Activated CD4-positive, alpha-beta T cell treated with anti-CD3 and anti-CD28 coated beads, Interleukin-2, amount 10 ng/mL, durations not matched to agents 24 days and 14 days (primary cell): ENCODE data around the gene KLRF1. TPM values are rescaled to one million over a fixed set of nuclear protein-coding genes. Genes with fewer than 3 reads are reported as not detected.

Source experiments
- DNase-seq: peaks from one replicate; pipeline ENCODE4 v3.0.0; 2022
- H3K27ac Mint-ChIP-seq: one replicate; pipeline ENCODE4 v1.8.0; 2022; ENCODE audit warnings: mild to moderate bottlenecking, mixed read lengths
- H3K27me3 Mint-ChIP-seq: one replicate; pipeline ENCODE4 v1.8.0; 2022; ENCODE audit warnings: mixed read lengths
- H3K36me3 Mint-ChIP-seq: one replicate; pipeline ENCODE4 v1.8.0; 2022; ENCODE audit warnings: low read depth, mild to moderate bottlenecking, mixed read lengths
- H3K4me1 Mint-ChIP-seq: one replicate; pipeline ENCODE4 v1.8.0; 2021; ENCODE audit warnings: mixed read lengths
- H3K4me3 Mint-ChIP-seq: one replicate; pipeline ENCODE4 v1.8.0; 2022; ENCODE audit warnings: mild to moderate bottlenecking, moderate library complexity, mixed read lengths
- H3K9me3 Mint-ChIP-seq: one replicate; pipeline ENCODE4 v1.8.0; 2021; ENCODE audit warnings: mixed read lengths
- intact Hi-C: fragments of 100-400 bp; cut with micrococcal nuclease; formaldehyde crosslinking; loops from one replicate; pipeline ENCODE4 v1.15.1; 2023
- total RNA-seq: library from RNA; stranded (reverse); gene quantifications from 2 replicates; pipeline ENCODE4 v1.2.3, GENCODE V29; 2022

The KLRF1 gene, protein sequence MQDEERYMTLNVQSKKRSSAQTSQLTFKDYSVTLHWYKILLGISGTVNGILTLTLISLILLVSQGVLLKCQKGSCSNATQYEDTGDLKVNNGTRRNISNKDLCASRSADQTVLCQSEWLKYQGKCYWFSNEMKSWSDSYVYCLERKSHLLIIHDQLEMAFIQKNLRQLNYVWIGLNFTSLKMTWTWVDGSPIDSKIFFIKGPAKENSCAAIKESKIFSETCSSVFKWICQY
- total RNA-seq: not detected in 2 replicates

DNA sequence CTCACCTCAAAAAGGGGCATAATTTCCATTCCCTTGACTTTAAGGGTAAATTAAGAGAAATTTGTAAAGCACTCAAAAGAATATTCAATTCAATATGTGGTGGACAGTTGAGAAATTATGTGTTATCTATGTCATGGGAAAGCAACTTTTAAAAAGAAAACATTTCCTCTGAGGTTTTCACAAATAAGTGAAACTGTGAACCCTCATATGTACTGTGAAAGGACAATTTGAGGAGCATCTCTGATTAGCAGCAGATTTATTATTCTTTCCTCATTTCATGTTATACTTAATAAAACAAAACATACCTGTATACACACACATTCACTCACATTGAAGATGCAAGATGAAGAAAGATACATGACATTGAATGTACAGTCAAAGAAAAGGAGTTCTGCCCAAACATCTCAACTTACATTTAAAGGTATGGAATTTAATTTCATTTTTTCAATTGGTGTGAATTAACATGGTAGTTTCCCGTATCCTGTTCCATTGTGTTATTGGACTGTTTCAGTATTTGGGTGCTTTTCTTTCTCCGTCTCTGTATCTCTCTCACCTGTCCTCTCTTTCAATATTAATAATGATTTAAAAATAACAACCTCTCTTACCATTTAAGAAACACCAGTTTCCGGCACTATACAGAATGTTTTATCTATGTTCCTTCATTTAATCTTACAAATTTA is at the start of gene KLRF1:
Gene KLRF1, plus strand, starts transcription at position 273 of the 680 bp plus-strand sequence. Its CDS starts 64 bp downstream, at position 337.
- Mint-ChIP-seq H3K4me3 (no peak within 1 kb of the TSS), H3K9me3 (peaks cover 6% of the 10 kb centered on the region), H3K36me3 (no peaks in the 10 kb centered on the region), H3K27ac (no peak within 1 kb of the TSS), H3K4me1 (no peaks in the 10 kb centered on the region), H3K27me3 (peaks cover 48% of the 10 kb centered on the region)
- intact Hi-C loops: no loop called here
- no peak for DNase-seq

GRCh38 chr12:9779209-9779608 is 48.1 kb upstream of the KLRF1 start:
- H3K4me1 Mint-ChIP-seq: peaks cover 63% of the 10 kb centered on the region
- no peak overlapping the region for H3K27ac Mint-ChIP-seq
- H3K4me3 Mint-ChIP-seq: no peak overlapping the region
- intact Hi-C loops: no loop called here
- no peak for DNase-seq
- H3K36me3 Mint-ChIP-seq: peaks cover 16% of the 10 kb centered on the region
- H3K27me3 Mint-ChIP-seq: no peaks in the 10 kb centered on the region
- peaks cover 32% of the 10 kb centered on the region for H3K9me3 Mint-ChIP-seq

GRCh38 chr12:9781360-9781759 is 45.9 kb upstream of the KLRF1 start:
- H3K4me1 Mint-ChIP-seq: peaks cover 44% of the 10 kb centered on the region
- peaks cover 32% of the 10 kb centered on the region for H3K9me3 Mint-ChIP-seq
- peak overlapping the region; percentile 40 for H3K4me3 Mint-ChIP-seq
- no peak for DNase-seq
- intact Hi-C loops: no loop called here
- no peaks in the 10 kb centered on the region for H3K27me3 Mint-ChIP-seq
- peak overlapping the region; percentile 52 for H3K27ac Mint-ChIP-seq
- H3K36me3 Mint-ChIP-seq: peaks cover 16% of the 10 kb centered on the region

GRCh38 chr12:9782547-9783382 is 44.5 kb upstream of the KLRF1 start:
- Mint-ChIP-seq H3K9me3 (peaks cover 32% of the 10 kb centered on the region), H3K4me3 (no peak overlapping the region), H3K27me3 (no peaks in the 10 kb centered on the region), H3K36me3 (peaks cover 16% of the 10 kb centered on the region), H3K27ac (no peak overlapping the region), H3K4me1 (peaks cover 34% of the 10 kb centered on the region)
- intact Hi-C loops: no loop called here
- DNase-seq: no peak

DNA sequence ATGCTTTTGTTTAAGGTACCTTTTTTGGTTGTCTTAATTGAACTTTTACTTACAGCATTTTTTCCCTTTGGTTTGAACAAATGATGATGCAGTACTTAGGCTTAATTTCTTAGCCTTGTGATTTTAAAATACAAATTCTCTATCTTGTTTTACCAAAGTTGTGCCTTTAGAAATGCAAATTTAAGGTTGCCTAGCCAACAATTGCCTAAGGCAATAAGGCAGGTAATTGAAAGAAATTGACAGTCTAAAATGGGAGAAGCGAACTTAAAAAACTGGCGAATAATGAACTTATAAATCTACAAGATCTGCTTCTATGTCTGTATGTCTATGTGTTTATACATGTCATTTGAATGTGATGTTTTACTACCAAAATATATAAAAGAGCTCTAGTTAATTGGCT is 43.0 kb upstream of the KLRF1 start:
- no peak for DNase-seq
- Mint-ChIP-seq H3K27me3 (no peaks in the 10 kb centered on the region), H3K36me3 (peaks cover 14% of the 10 kb centered on the region), H3K27ac (no peak overlapping the region), H3K4me1 (peaks cover 23% of the 10 kb centered on the region), H3K4me3 (no peak overlapping the region), H3K9me3 (peaks cover 24% of the 10 kb centered on the region)
- intact Hi-C loops: no loop called here

- Mint-ChIP-seq H3K4me3 (no peak overlapping the region), H3K4me1 (peaks cover 20% of the 10 kb centered on the region), H3K27me3 (no peaks in the 10 kb centered on the region), H3K9me3 (peaks cover 24% of the 10 kb centered on the region), H3K36me3 (peaks cover 13% of the 10 kb centered on the region), H3K27ac (no peak overlapping the region)
- no peak for DNase-seq
- intact Hi-C loops: no loop called here
These were observed 42.5 kb upstream of the KLRF1 start for GRCh38 chr12:9784816-9785215.

GRCh38 chr12:9786726-9787717 is 40.3 kb upstream of the KLRF1 start:
- H3K4me3 Mint-ChIP-seq: no peak overlapping the region
- H3K9me3 Mint-ChIP-seq: peaks cover 17% of the 10 kb centered on the region
- H3K36me3 Mint-ChIP-seq: peaks cover 10% of the 10 kb centered on the region
- no peak for DNase-seq
- no peak overlapping the region for H3K27ac Mint-ChIP-seq
- H3K4me1 Mint-ChIP-seq: peaks cover 22% of the 10 kb centered on the region
- H3K27me3 Mint-ChIP-seq: no peaks in the 10 kb centered on the region
- intact Hi-C loops: no loop called here

GRCh38 chr12:9792185-9792900 is 34.9 kb upstream of the KLRF1 start:
- peak overlapping the region; percentile 72 for H3K4me3 Mint-ChIP-seq
- peaks cover 11% of the 10 kb centered on the region for H3K9me3 Mint-ChIP-seq
- peaks cover 7% of the 10 kb centered on the region for H3K36me3 Mint-ChIP-seq
- H3K27ac Mint-ChIP-seq: peak overlapping the region; percentile 89
- H3K27me3 Mint-ChIP-seq: no peaks in the 10 kb centered on the region
- H3K4me1 Mint-ChIP-seq: peaks cover 61% of the 10 kb centered on the region
- intact Hi-C loops: no loop called here
- DNase-seq: no peak

DNA sequence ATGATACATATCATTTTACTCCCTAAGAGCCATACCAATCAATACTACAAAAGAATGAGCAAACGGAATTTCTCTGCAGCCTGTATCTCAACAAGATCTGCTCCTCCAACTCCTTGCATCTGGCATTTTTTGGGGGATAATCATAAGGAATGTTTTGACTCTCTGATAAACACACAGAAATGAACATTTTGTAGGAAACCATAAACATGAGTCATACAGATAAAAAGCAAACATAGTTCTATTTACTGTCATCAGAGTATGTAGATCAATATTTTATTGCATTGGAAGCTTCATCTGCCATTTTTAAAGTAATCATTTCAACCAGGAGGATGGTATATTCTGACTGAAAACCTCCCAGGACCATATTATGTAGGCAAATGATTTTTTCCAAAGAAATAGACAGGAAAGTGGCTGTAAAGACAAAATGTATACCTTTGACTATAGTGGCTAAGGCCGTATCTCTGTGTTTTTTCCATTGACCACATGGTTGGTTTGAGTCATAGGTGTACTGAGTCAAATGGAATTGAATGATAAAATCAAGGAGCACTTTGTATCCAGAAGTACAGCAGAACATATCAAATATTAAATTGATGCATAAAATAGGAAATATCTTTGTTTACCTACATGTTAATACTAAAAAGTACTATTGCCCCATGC is 34.2 kb upstream of the KLRF1 start:
- Mint-ChIP-seq H3K4me1 (peaks cover 64% of the 10 kb centered on the region), H3K36me3 (peaks cover 7% of the 10 kb centered on the region), H3K4me3 (peak overlapping the region; percentile 72), H3K9me3 (peaks cover 11% of the 10 kb centered on the region), H3K27me3 (no peaks in the 10 kb centered on the region), H3K27ac (peak overlapping the region; percentile 89)
- peak; percentile 74 for DNase-seq
- intact Hi-C loops: loop anchor here (1.0 kb wide), 1 partner anchor 18 kb away; no protein-coding TSS in a partner anchor

GRCh38 chr12:9793779-9794395 is 33.4 kb upstream of the KLRF1 start:
- Mint-ChIP-seq H3K4me1 (peaks cover 67% of the 10 kb centered on the region), H3K27me3 (no peaks in the 10 kb centered on the region), H3K27ac (peak overlapping the region; percentile 89), H3K36me3 (peaks cover 7% of the 10 kb centered on the region), H3K9me3 (peaks cover 11% of the 10 kb centered on the region), H3K4me3 (peak overlapping the region; percentile 81)
- intact Hi-C loops: loop anchor here (1.0 to 2.0 kb wide), 6 partner anchors 19 to 143 kb away; partner anchors contain the start of genes CLEC2B and CLEC2D
- DNase-seq: no peak

DNA sequence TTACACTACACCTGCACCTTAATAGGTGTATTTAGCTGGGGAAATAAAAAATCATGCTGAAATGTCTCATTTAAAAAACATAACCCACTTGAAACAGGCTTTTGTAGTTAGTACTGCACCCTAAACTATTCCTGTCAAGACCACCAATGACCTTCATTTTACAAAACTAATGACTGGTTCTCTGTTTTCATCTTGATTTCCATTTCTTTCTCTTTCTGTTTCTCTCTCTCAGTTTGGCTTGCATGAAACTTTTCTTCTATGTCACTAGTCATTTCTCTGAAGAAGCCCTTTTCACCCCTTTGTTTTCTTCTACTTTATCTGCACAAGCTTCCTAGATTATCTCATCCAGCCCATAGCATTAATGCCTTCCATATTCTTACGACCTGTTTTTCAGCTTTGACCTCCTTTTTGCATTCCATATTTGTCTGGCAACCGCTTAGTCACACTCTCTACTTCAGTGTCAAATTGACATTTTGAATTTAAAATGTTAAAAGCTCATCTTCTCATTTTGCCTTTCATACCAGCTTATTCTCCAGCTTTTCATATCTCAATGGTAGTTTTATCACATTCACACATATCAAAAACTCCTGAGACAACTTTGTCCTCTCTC is 32.7 kb upstream of the KLRF1 start:
- Mint-ChIP-seq H3K9me3 (peaks cover 8% of the 10 kb centered on the region), H3K4me3 (peak overlapping the region; percentile 81), H3K27ac (peak overlapping the region; percentile 89), H3K27me3 (no peaks in the 10 kb centered on the region), H3K4me1 (peaks cover 67% of the 10 kb centered on the region), H3K36me3 (peaks cover 7% of the 10 kb centered on the region)
- intact Hi-C loops: loop anchor here (1.0 to 5.0 kb wide), 6 partner anchors 33 to 348 kb away; partner anchors contain the start of genes CLEC2B and CLEC2D
- DNase-seq: peak; percentile 67
